HepG2 (cell line): Measurements from ENCODE around the gene SPECC1L. TPM values are rescaled to one million over a fixed set of nuclear protein-coding genes. Genes with fewer than 3 reads are reported as not detected.

Source experiments
- ADNP ChIP-seq: sonication (generic); formaldehyde crosslinking; IDR thresholded peaks from 2 replicates; pipeline ENCODE4 v1.4.0; 2020; ENCODE audit warnings: missing genetic modification reagents
- CCAR2 ChIP-seq: fragments of 200-400 bp; formaldehyde crosslinking; optimal IDR thresholded peaks from 2 replicates; pipeline ENCODE3; 2018; ENCODE audit warnings: low read depth, mild to moderate bottlenecking, low read length, moderate library complexity
- GTF2F1 ChIP-seq: fragments of 150-350 bp; IDR thresholded peaks from 2 replicates; pipeline ENCODE4 v1.6.1; 2014; ENCODE audit warnings: low read length
- LRRFIP1 ChIP-seq: sonication (generic); formaldehyde crosslinking; conservative IDR thresholded peaks from 2 replicates; pipeline ENCODE4 v1.4.0; 2020; ENCODE audit warnings: missing genetic modification reagents
- MTERF4 ChIP-seq: sonication (generic); formaldehyde crosslinking; IDR thresholded peaks from 2 replicates; pipeline ENCODE4 v1.8.0; 2023; ENCODE audit warnings: mild to moderate bottlenecking, missing genetic modification reagents
- NBN ChIP-seq: fragments of 450-650 bp; conservative IDR thresholded peaks from 2 replicates; pipeline ENCODE4 v1.6.1; 2017
- NFIC ChIP-seq: IDR thresholded peaks from 2 replicates; pipeline ENCODE4 v1.6.1; 2012; ENCODE audit warnings: mild to moderate bottlenecking, low read length, inconsistent platforms
- PPARG ChIP-seq: conservative IDR thresholded peaks from 2 replicates; pipeline ENCODE4 v1.6.1; 2016; ENCODE audit warnings: missing biosample characterization, missing genetic modification reagents
- PRDM4 ChIP-seq: sonication (generic); formaldehyde crosslinking; IDR thresholded peaks from 2 replicates; pipeline ENCODE4 v1.9.0; 2021; ENCODE audit warnings: missing genetic modification reagents, borderline replicate concordance
- SAP130 ChIP-seq: IDR thresholded peaks from 2 replicates; pipeline ENCODE4 v1.6.1; 2016; ENCODE audit warnings: low read depth
- SOX5 ChIP-seq: IDR thresholded peaks from 2 replicates; pipeline ENCODE4 v1.6.1; 2016; ENCODE audit warnings: borderline replicate concordance
- ZNF232 ChIP-seq: sonication (generic); formaldehyde crosslinking; IDR thresholded peaks from 2 replicates; pipeline ENCODE4 v1.4.0; 2020; ENCODE audit warnings: missing genetic modification reagents, borderline replicate concordance
- ZNF510 ChIP-seq: sonication (generic); formaldehyde crosslinking; IDR thresholded peaks from 2 replicates; pipeline ENCODE4 v1.4.0; 2020; ENCODE audit warnings: low read depth, mild to moderate bottlenecking, missing genetic modification reagents
- ZNF646 ChIP-seq: sonication (generic); formaldehyde crosslinking; IDR thresholded peaks from 2 replicates; pipeline ENCODE4 v1.9.0; 2021; ENCODE audit warnings: mild to moderate bottlenecking, missing genetic modification reagents
- ZNF768 ChIP-seq: sonication (generic); formaldehyde crosslinking; IDR thresholded peaks from 2 replicates; pipeline ENCODE4 v1.4.0; 2020; ENCODE audit warnings: missing genetic modification reagents
- ZSCAN22 ChIP-seq: sonication (generic); formaldehyde crosslinking; IDR thresholded peaks from 2 replicates; pipeline ENCODE4 v1.4.0; 2020; ENCODE audit warnings: mild to moderate bottlenecking, missing genetic modification reagents
- polyA plus RNA-seq, 8 experiments: library from polyadenylated mRNA; depleted of rRNA in 3 of 8; stranded (reverse) in 7 of 8; unstranded in 1 of 8; fragments of >200 nt; fragmentation: Illumina TruSeq in 4 of 8; extraction: Trizol in 4 of 8; gene quantifications; 2 replicates each; pipeline versions ENCODE4 v1.2.1 to v1.2.3, GENCODE V29; 2011 to 2016; ENCODE audit warnings: low read depth in 4 of 8, missing spikeins in 1 of 8, mixed read lengths in 1 of 8; ENCODE audit not compliant: insufficient read depth in 1 of 8
- total RNA-seq, 5 experiments: library from RNA; depleted of rRNA; stranded (reverse); fragments of >200 nt; fragmentation: Illumina TruSeq; extraction: Trizol; gene quantifications; 2 replicates each; pipeline ENCODE4 v1.2.3, GENCODE V29; 2016; ENCODE audit warnings: low read depth in 1 of 5

Gene SPECC1L
- total and polyA plus RNA-seq, 2 of the 13 experiments (the other 11 are each of a cell fraction or from before 2014, with no cell fraction given): 14.1 to 30.3 TPM

- TF ChIP-seq ZNF510 (no peak), PPARG (CRISPR knock-in tag) (no peak), ZNF232 (CRISPR knock-in tag) (no peak), NBN (no peak), SAP130 (CRISPR knock-in tag) (no peak), NFIC (no peak), GTF2F1 (no peak), ZNF646 (CRISPR knock-in tag) (no peak), PRDM4 (CRISPR knock-in tag) (no peak), ADNP (no peak), ZSCAN22 (CRISPR knock-in tag) (no peak), CCAR2 (no peak), LRRFIP1 (CRISPR knock-in tag) (no peak), SOX5 (CRISPR knock-in tag) (no peak), MTERF4 (CRISPR knock-in tag) (no peak), ZNF768 (CRISPR knock-in tag) (peak; percentile 52; the same call in 1 of the 2 replicates)
Measured at GRCh38 chr22:24429411-24430365, 159.1 kb downstream of the SPECC1L start (continued).
